ENCODE measurements around the gene RHO. TPM values are rescaled to one million over a fixed set of nuclear protein-coding genes. Genes with fewer than 3 reads are reported as not detected.
"Not testable (repeated sequence)": the region's sequence is repeated elsewhere in the genome, so short reads cannot be mapped to it uniquely, and the experiment has no call there.

The RHO gene
- total RNA-seq, 5 donors from 2014 or later (not counting 1 experiment from before 2014, with no cell fraction given) = 0.09 to 0.10 TPM; not detected in 3

GRCh38 chr3:129543156-129543790 is 14.8 kb downstream of the RHO start, which contains the start of gene H1-8:
Gene H1-8, plus strand, starts transcription at chr3:129543175. Its CDS starts 44 bp downstream, at chr3:129543219.
- H3K36me3 ChIP-seq (ENCODE audit: control insufficient read depth in 2 of 2, extremely low read depth in 1 of 2, insufficient read depth in 1 of 2, low read length in 1 of 2) = no peaks in the 10 kb centered on the region
- H3K27me3 ChIP-seq (replicated peaks in 1 of 2; ENCODE audit: control insufficient read depth in 2 of 2, extremely low read depth in 1 of 2, insufficient read depth in 2 of 2, low read length in 1 of 2) = peaks cover 0 to 7% of the 10 kb centered on the region in 2 experiments
- Mint-ChIP-seq H3K36me3 (no peaks in the 10 kb centered on the region), H3K4me1 (no peaks in the 10 kb centered on the region), H3K27ac (no peak within 1 kb of the TSS), H3K9me3 (no peaks in the 10 kb centered on the region), H3K27me3 (no peaks in the 10 kb centered on the region), H3K4me3 (no peak within 1 kb of the TSS)
- DNase-seq = no peak
- no peak for ATAC-seq (replicated peaks in 1 of 4)
- POLR2A ChIA-PET = no interaction called here
- H3K27ac ChIP-seq (ENCODE audit: low read length) = no peak within 1 kb of the TSS
- no peak within 1 kb of the TSS for H3K4me3 ChIP-seq (ENCODE audit: control insufficient read depth in 1 of 2, extremely low read depth in 1 of 2, low read length in 1 of 2)
- 86% methylated on average over 16 of the region's 16 CpGs for WGBS (ENCODE audit: insufficient coverage)
- H3K4me1 ChIP-seq (ENCODE audit: control insufficient read depth in 1 of 2, extremely low read depth in 1 of 2, insufficient read depth in 2 of 2, low read length in 2 of 2) = no peaks in the 10 kb centered on the region
- CTCF ChIA-PET = no interaction called here
- no peaks in the 10 kb centered on the region for H3K9me3 ChIP-seq

GRCh38 chr3:129543999-129544398 is 15.6 kb downstream of the RHO start:
- no peak for DNase-seq
- ChIA-PET POLR2A (no interaction called here), CTCF (no interaction called here)
- Mint-ChIP-seq H3K4me1 (no peaks in the 10 kb centered on the region), H3K27ac (no peak overlapping the region), H3K27me3 (no peaks in the 10 kb centered on the region), H3K9me3 (no peaks in the 10 kb centered on the region), H3K36me3 (no peaks in the 10 kb centered on the region), H3K4me3 (no peak overlapping the region)
- Histone ChIP-seq H3K36me3 (ENCODE audit: control insufficient read depth in 2 of 2, extremely low read depth in 1 of 2, insufficient read depth in 1 of 2, low read length in 1 of 2) (no peaks in the 10 kb centered on the region), H3K27me3 (replicated peaks in 1 of 2; ENCODE audit: control insufficient read depth in 2 of 2, extremely low read depth in 1 of 2, insufficient read depth in 2 of 2, low read length in 1 of 2) (peaks cover 0 to 10% of the 10 kb centered on the region in 2 experiments), H3K27ac (ENCODE audit: low read length) (no peak overlapping the region), H3K9me3 (no peaks in the 10 kb centered on the region), H3K4me3 (ENCODE audit: control insufficient read depth in 1 of 2, extremely low read depth in 1 of 2, low read length in 1 of 2) (no peak overlapping the region), H3K4me1 (ENCODE audit: control insufficient read depth in 1 of 2, extremely low read depth in 1 of 2, insufficient read depth in 2 of 2, low read length in 2 of 2) (no peaks in the 10 kb centered on the region)
- 86% methylated on average over 9 of the region's 9 CpGs for WGBS (ENCODE audit: insufficient coverage)
- ATAC-seq (replicated peaks in 1 of 4) = no peak

- H3K9me3 ChIP-seq; H3K4me3 ChIP-seq (ENCODE audit: control insufficient read depth in 1 of 2, extremely low read depth in 1 of 2, low read length in 1 of 2); H3K36me3 Mint-ChIP-seq; H3K9me3 Mint-ChIP-seq; H3K4me1 Mint-ChIP-seq; DNase-seq; H3K4me3 Mint-ChIP-seq; H3K36me3 ChIP-seq (ENCODE audit: control insufficient read depth in 2 of 2, extremely low read depth in 1 of 2, insufficient read depth in 1 of 2, low read length in 1 of 2); H3K27ac Mint-ChIP-seq; H3K27ac ChIP-seq (ENCODE audit: low read length); H3K4me1 ChIP-seq (ENCODE audit: control insufficient read depth in 1 of 2, extremely low read depth in 1 of 2, insufficient read depth in 2 of 2, low read length in 2 of 2); H3K27me3 Mint-ChIP-seq; ATAC-seq (replicated peaks in 1 of 4); CTCF ChIA-PET: not testable (repeated sequence)
- WGBS (ENCODE audit: insufficient coverage) = no CpG with 5 or more reads among the region's 3 CpGs
- POLR2A ChIA-PET = interaction anchor here in 1 of 2 donors (0.7 kb wide), 1 partner anchor 16 kb away, joined by 4 read pairs; no protein-coding TSS in a partner anchor
- peaks cover 0 to 13% of the 10 kb centered on the region in 2 experiments for H3K27me3 ChIP-seq (replicated peaks in 1 of 2; ENCODE audit: control insufficient read depth in 2 of 2, extremely low read depth in 1 of 2, insufficient read depth in 2 of 2, low read length in 1 of 2)
Observed at GRCh38 chr3:129545951-129546350, 17.5 kb downstream of the RHO start.

GRCh38 chr3:129547241-129547640 is 18.8 kb downstream of the RHO start:
- Mint-ChIP-seq H3K4me3 (no peak overlapping the region), H3K9me3 (no peaks in the 10 kb centered on the region), H3K27ac (no peak overlapping the region), H3K4me1 (no peaks in the 10 kb centered on the region), H3K27me3 (no peaks in the 10 kb centered on the region), H3K36me3 (no peaks in the 10 kb centered on the region)
- Histone ChIP-seq H3K27ac (ENCODE audit: low read length) (no peak overlapping the region), H3K9me3 (no peaks in the 10 kb centered on the region), H3K27me3 (replicated peaks in 1 of 2; ENCODE audit: control insufficient read depth in 2 of 2, extremely low read depth in 1 of 2, insufficient read depth in 2 of 2, low read length in 1 of 2) (peaks cover 0 to 13% of the 10 kb centered on the region in 2 experiments), H3K36me3 (ENCODE audit: control insufficient read depth in 2 of 2, extremely low read depth in 1 of 2, insufficient read depth in 1 of 2, low read length in 1 of 2) (no peaks in the 10 kb centered on the region), H3K4me3 (ENCODE audit: control insufficient read depth in 1 of 2, extremely low read depth in 1 of 2, low read length in 1 of 2) (no peak overlapping the region), H3K4me1 (ENCODE audit: control insufficient read depth in 1 of 2, extremely low read depth in 1 of 2, insufficient read depth in 2 of 2, low read length in 2 of 2) (no peaks in the 10 kb centered on the region)
- ChIA-PET POLR2A (interaction anchor here in 1 of 2 donors (0.6 kb wide), 1 partner anchor 81 kb away, joined by 10 read pairs; no protein-coding TSS in a partner anchor), CTCF (interaction anchor here in 1 of 2 donors (0.7 kb wide), 1 partner anchor 205 kb away, joined by 5 read pairs; no protein-coding TSS in a partner anchor)
- WGBS (ENCODE audit: insufficient coverage) = 91% methylated on average over 20 of the region's 24 CpGs
- ATAC-seq (replicated peaks in 1 of 4) (no peak), DNase-seq (no peak)

- H3K4me3 ChIP-seq (ENCODE audit: control insufficient read depth in 1 of 2, extremely low read depth in 1 of 2, low read length in 1 of 2) = no peak overlapping the region
- ATAC-seq (replicated peaks in 1 of 4) (no peak), DNase-seq (no peak)
- H3K4me3 Mint-ChIP-seq = no peak overlapping the region
- no peaks in the 10 kb centered on the region for H3K36me3 Mint-ChIP-seq
- H3K4me1 ChIP-seq (ENCODE audit: control insufficient read depth in 1 of 2, extremely low read depth in 1 of 2, insufficient read depth in 2 of 2, low read length in 2 of 2) = no peaks in the 10 kb centered on the region
- no peaks in the 10 kb centered on the region for H3K9me3 ChIP-seq
- ChIA-PET CTCF (no interaction called here), POLR2A (no interaction called here)
- no peak overlapping the region for H3K27ac Mint-ChIP-seq
- H3K27me3 Mint-ChIP-seq = no peaks in the 10 kb centered on the region
- H3K27ac ChIP-seq (ENCODE audit: low read length) = no peak overlapping the region
- no peaks in the 10 kb centered on the region for H3K9me3 Mint-ChIP-seq
- H3K27me3 ChIP-seq (replicated peaks in 1 of 2; ENCODE audit: control insufficient read depth in 2 of 2, extremely low read depth in 1 of 2, insufficient read depth in 2 of 2, low read length in 1 of 2) = peaks cover 0 to 21% of the 10 kb centered on the region in 2 experiments
- 81% methylated on average over 15 of the region's 19 CpGs for WGBS (ENCODE audit: insufficient coverage)
- H3K4me1 Mint-ChIP-seq = peaks cover 0 to 3% (median 0%) of the 10 kb centered on the region in 3 donors
- no peaks in the 10 kb centered on the region for H3K36me3 ChIP-seq (ENCODE audit: control insufficient read depth in 2 of 2, extremely low read depth in 1 of 2, insufficient read depth in 1 of 2, low read length in 1 of 2)
Observed at GRCh38 chr3:129548104-129548965, 19.9 kb downstream of the RHO start.

- Histone ChIP-seq H3K27ac (ENCODE audit: low read length) (no peak overlapping the region), H3K4me3 (ENCODE audit: control insufficient read depth in 1 of 2, extremely low read depth in 1 of 2, low read length in 1 of 2) (no peak overlapping the region), H3K4me1 (ENCODE audit: control insufficient read depth in 1 of 2, extremely low read depth in 1 of 2, insufficient read depth in 2 of 2, low read length in 2 of 2) (peaks cover 0 to 3% of the 10 kb centered on the region in 2 experiments), H3K9me3 (no peaks in the 10 kb centered on the region), H3K27me3 (replicated peaks in 1 of 2; ENCODE audit: control insufficient read depth in 2 of 2, extremely low read depth in 1 of 2, insufficient read depth in 2 of 2, low read length in 1 of 2) (peaks cover 0 to 23% of the 10 kb centered on the region in 2 experiments), H3K36me3 (ENCODE audit: control insufficient read depth in 2 of 2, extremely low read depth in 1 of 2, insufficient read depth in 1 of 2, low read length in 1 of 2) (no peaks in the 10 kb centered on the region)
- POLR2A ChIA-PET = no interaction called here
- Mint-ChIP-seq H3K27me3 (no peaks in the 10 kb centered on the region), H3K9me3 (no peaks in the 10 kb centered on the region), H3K27ac (no peak overlapping the region), H3K4me3 (no peak overlapping the region), H3K4me1 (peaks cover 0 to 11% (median 8%) of the 10 kb centered on the region in 3 donors), H3K36me3 (no peaks in the 10 kb centered on the region)
- CTCF ChIA-PET = no interaction called here
- DNase-seq (no peak), ATAC-seq (replicated peaks in 1 of 4) (no peak)
- 98% methylated on average over 15 of the region's 18 CpGs for WGBS (ENCODE audit: insufficient coverage)
Observed at GRCh38 chr3:129549006-129549800, 20.8 kb downstream of the RHO start.
